GM20000 (cell line): ENCODE results near the gene KLLN.
"Not testable (repeated sequence)": the region's sequence is repeated elsewhere in the genome, so short reads cannot be mapped to it uniquely, and the experiment has no call there.

Source experiments
- DNase-seq: peaks from one replicate; pipeline ENCODE4 v3.0.0; 2012; ENCODE audit warnings: low spot score
- CTCF ChIP-seq: IDR thresholded peaks from 2 replicates; pipeline ENCODE4 v1.5.1; 2012; ENCODE audit warnings: mild to moderate bottlenecking, control low read depth; ENCODE audit errors: extremely low read depth, missing control alignments

The KLLN gene

GRCh38 chr10:87882555-87883294, 19.4 kb upstream of the KLLN start:
- TF ChIP-seq CTCF: no peak
- no peak for DNase-seq

GRCh38 chr10:87881373-87882059, 18.2 kb upstream of the KLLN start:
- DNase-seq: not testable (repeated sequence)

DNA sequence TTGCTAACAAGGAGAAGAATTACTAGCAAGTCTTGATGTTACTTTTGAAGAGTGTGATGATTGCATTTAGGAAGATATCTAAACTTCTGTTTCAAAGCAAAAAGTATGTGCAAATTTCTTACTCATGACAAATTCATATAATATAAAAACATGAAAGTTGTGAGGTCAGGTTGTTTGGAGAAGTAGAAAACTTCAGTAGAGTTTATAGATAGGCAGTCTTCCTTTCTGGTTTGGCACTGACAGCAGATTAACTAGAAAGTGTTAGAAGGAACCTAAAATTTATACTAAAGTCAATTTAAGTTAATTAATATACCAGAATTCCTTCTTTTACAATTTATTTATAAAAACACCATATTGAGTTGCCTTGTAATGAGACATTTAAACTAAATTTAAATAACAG, 17.0 kb upstream of the KLLN start:
- DNase-seq: no peak

DNA sequence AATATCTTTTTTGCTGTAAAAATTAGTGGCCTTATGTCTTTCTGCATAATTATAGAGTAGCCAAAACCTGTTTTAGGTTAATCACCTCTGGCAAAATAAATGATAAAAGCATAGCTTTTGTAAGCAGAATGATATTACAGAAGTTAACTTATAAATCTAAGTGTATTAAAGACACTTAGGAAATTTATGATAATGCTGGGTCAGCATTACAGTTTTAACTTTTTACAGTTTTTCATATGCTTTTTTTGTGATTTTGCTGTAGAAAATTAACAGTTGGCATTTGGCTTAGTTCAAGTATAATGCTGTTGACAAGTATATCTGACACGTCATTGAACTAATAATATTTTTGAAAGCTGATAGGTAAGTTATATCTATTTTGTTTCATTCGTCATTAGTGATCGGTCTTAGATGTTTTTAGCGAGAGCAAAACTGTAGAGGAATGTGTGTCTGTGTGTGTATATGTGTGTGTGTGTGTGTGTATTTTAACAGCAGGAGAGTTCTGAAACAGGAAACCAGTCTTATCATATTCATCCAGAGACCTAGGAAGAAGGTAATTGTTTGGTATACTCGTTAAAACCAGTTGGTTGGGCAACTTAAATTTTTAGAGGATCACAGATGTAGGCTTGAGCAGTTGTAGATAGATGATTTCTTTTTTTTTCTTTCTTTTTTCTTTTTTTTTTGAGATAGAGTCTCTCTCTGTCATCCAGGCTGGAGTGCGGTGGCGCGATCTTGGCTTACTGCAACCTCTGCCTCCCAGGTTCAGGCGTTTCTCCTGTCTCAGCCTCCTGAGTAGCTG, 15.5 kb upstream of the KLLN start:
- TF ChIP-seq CTCF: no peak

More for the DNA sequence above, 17.0 kb upstream of the KLLN start:
- no peak for TF ChIP-seq CTCF

GRCh38 chr10:87875929-87876571, 12.7 kb upstream of the KLLN start:
- DNase-seq: no peak
- no peak for TF ChIP-seq CTCF

More for the DNA sequence above, 15.5 kb upstream of the KLLN start:
- no peak for DNase-seq

GRCh38 chr10:87873656-87874055, 10.3 kb upstream of the KLLN start:
- no peak for DNase-seq
- TF ChIP-seq CTCF: no peak

GRCh38 chr10:87872828-87873227, 9.5 kb upstream of the KLLN start:
- no peak for DNase-seq
- TF ChIP-seq CTCF: no peak
